GM23248 (cell line): ENCODE results near the gene ERC2.

Experiments
- EZH2 ChIP-seq: fragments of 200-600 bp; sonication (generic); IDR thresholded peaks from 2 replicates; pipeline ENCODE4 v1.6.1; 2018; ENCODE audit warnings: antibody characterized with exemption, mild to moderate bottlenecking; ENCODE audit not compliant: insufficient read depth, poor library complexity, severe bottlenecking
- EZH2phosphoT487 ChIP-seq: fragments of 200-600 bp; sonication (generic); IDR thresholded peaks from 2 replicates; pipeline ENCODE4 v1.6.1; 2018; ENCODE audit warnings: antibody characterized with exemption, moderate library complexity, mild to moderate bottlenecking, low read depth; ENCODE audit not compliant: insufficient read depth

DNA sequence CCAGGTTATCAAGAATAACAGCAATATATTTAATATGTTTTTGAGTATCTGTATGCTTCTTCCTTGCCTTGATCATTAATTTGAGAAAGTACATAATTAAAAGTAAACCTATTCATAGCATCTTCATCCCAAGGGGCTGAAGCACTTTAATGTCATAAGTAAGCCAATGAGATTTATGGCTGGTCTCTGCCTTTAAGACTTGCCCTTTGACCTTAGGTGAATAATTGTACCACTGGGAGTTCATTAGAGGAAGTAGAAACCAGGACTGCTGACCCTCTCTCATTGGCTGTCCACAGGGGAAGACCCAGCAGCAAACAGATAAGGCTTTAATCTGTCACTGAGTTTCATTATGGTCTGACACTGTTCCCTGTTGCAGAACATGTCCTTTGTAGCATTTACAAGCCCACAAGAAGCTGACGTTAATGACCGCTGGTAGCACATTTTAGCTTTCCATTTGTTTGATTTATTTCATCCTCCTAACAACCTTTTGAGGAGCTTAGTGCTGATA, 16.3 kb upstream of the ERC2 start:
- TF ChIP-seq EZH2 (no peak), EZH2phosphoT487 (no peak)
